IMR-90 (cell line): ENCODE results near the gene RPL35. TPM values are rescaled to one million over a fixed set of nuclear protein-coding genes. Genes with fewer than 3 reads are reported as not detected.

Source experiments
- ATAC-seq: fragments of 200-7000 bp; cut with Tn5 transposase; 2 replicates; pipeline ENCODE4 v1.9.1; 2020; ENCODE audit warnings: low read depth, mild to moderate bottlenecking, moderate library complexity
- BruUV-seq: library from RNA; stranded (reverse); fragments of 400-500 nt; replicated peaks from 2 replicates; lab custom pipeline; 2021; lab: Mats Ljungman, UMichigan
- CTCF ChIA-PET: fragments of 300-600 bp; formaldehyde crosslinking; extraction: SDS; loops from one replicate; lab custom pipeline; 2021; ENCODE audit warnings: antibody characterized with exemption; lab: Yijun Ruan, JAX
- POLR2A ChIA-PET: fragments of 300-600 bp; sonication (Branson Sonifier 250); formaldehyde crosslinking; loops from one replicate; lab custom pipeline; 2022; ENCODE audit warnings: antibody characterized with exemption; ENCODE audit not compliant: unreplicated experiment; lab: Charles Lee
- DNase-seq: peaks from one replicate; pipeline ENCODE4 v3.0.0; 2013
- H2AFZ ChIP-seq: replicated peaks from 2 replicates; pipeline ENCODE3; 2013; ENCODE audit warnings: low read length, mild to moderate bottlenecking; ENCODE audit not compliant: poor library complexity
- H2AK5ac ChIP-seq: 2 replicates; pipeline ENCODE4 v1.6.1; 2013; ENCODE audit warnings: low read depth, low read length, inconsistent platforms
- H2AK9ac ChIP-seq: replicated peaks from 2 replicates; pipeline ENCODE3; 2013; ENCODE audit warnings: mild to moderate bottlenecking, low read depth, low read length, moderate library complexity; ENCODE audit not compliant: poor library complexity
- H2BK120ac ChIP-seq: 2 replicates; pipeline ENCODE4 v1.6.1; 2013; ENCODE audit warnings: low read depth, low read length, inconsistent platforms
- H2BK15ac ChIP-seq: 3 replicates; pipeline ENCODE4 v1.6.1; 2013; ENCODE audit warnings: low read depth, low read length, inconsistent platforms
- H2BK20ac ChIP-seq: 2 replicates; pipeline ENCODE4 v1.6.1; 2013; ENCODE audit warnings: low read depth, mild to moderate bottlenecking, inconsistent platforms, low read length, moderate library complexity
- H2BK5ac ChIP-seq: 2 replicates; pipeline ENCODE4 v1.6.1; 2013; ENCODE audit warnings: mild to moderate bottlenecking, low read depth, low read length, inconsistent platforms; ENCODE audit not compliant: poor library complexity, severe bottlenecking
- H3K14ac ChIP-seq: replicated peaks from 2 replicates; pipeline ENCODE4 v1.6.1; 2013; ENCODE audit warnings: low read depth, low read length, inconsistent platforms
- H3K18ac ChIP-seq: 2 replicates; pipeline ENCODE4 v1.6.1; 2013; ENCODE audit warnings: low read depth, low read length, control low read depth
- H3K23ac ChIP-seq: 2 replicates; pipeline ENCODE4 v1.6.1; 2013; ENCODE audit warnings: low read depth, low read length, inconsistent platforms
- H3K27ac ChIP-seq: 2 replicates; pipeline ENCODE4 v1.5.1; 2013; ENCODE audit warnings: mild to moderate bottlenecking, control low read depth, low read length; ENCODE audit not compliant: insufficient read depth
- H3K27me3 ChIP-seq: 2 replicates; pipeline ENCODE4 v1.6.1; 2013; ENCODE audit warnings: low read length; ENCODE audit not compliant: control insufficient read depth, insufficient read depth
- H3K36me3 ChIP-seq: 2 replicates; pipeline ENCODE4 v1.6.1; 2013; ENCODE audit warnings: low read length, mixed read lengths; ENCODE audit not compliant: control insufficient read depth, insufficient read depth
- H3K4ac ChIP-seq: 2 replicates; pipeline ENCODE4 v1.6.1; 2013; ENCODE audit warnings: low read depth, low read length, inconsistent platforms
- H3K4me1 ChIP-seq: 2 replicates; pipeline ENCODE4 v1.6.1; 2013; ENCODE audit warnings: low read length, mixed read lengths; ENCODE audit not compliant: control insufficient read depth, insufficient read depth
- H3K4me2 ChIP-seq: 2 replicates; pipeline ENCODE4 v1.6.1; 2013; ENCODE audit warnings: low read depth, mild to moderate bottlenecking, control low read depth, low read length, moderate library complexity
- H3K4me3 ChIP-seq: 2 replicates; pipeline ENCODE4 v1.5.1; 2013; ENCODE audit warnings: low read depth, mild to moderate bottlenecking, control low read depth, low read length, moderate library complexity; ENCODE audit not compliant: insufficient read depth
- H3K56ac ChIP-seq: 2 replicates; pipeline ENCODE4 v1.6.1; 2013; ENCODE audit warnings: low read length, inconsistent platforms; ENCODE audit not compliant: insufficient read depth; ENCODE audit errors: extremely low read depth
- H3K79me1 ChIP-seq, 2 experiments: 2 replicates each; pipeline ENCODE4 v1.6.1; 2013; ENCODE audit warnings: low read length in 2 of 2, inconsistent platforms in 1 of 2, low read depth in 1 of 2
- H3K9ac ChIP-seq: 2 replicates; pipeline ENCODE4 v1.6.1; 2013; ENCODE audit warnings: low read depth, low read length, control low read depth
- H3K9me1 ChIP-seq: 2 replicates; pipeline ENCODE4 v1.6.1; 2013; ENCODE audit warnings: low read length, inconsistent platforms; ENCODE audit not compliant: insufficient read depth
- H3K9me3 ChIP-seq: 2 replicates; pipeline ENCODE4 v1.6.1; 2013; ENCODE audit warnings: low read length; ENCODE audit not compliant: control insufficient read depth, insufficient read depth
- H4K20me1 ChIP-seq: 2 replicates; pipeline ENCODE4 v1.6.1; 2013; ENCODE audit warnings: low read length, inconsistent platforms; ENCODE audit not compliant: insufficient read depth
- H4K5ac ChIP-seq: 2 replicates; pipeline ENCODE4 v1.6.1; 2013; ENCODE audit warnings: mild to moderate bottlenecking, low read depth, low read length, control low read depth
- H4K8ac ChIP-seq, 2 experiments: 2 replicates each; pipeline ENCODE4 v1.6.1; 2013; ENCODE audit warnings: low read depth in 2 of 2, low read length in 2 of 2, control low read depth in 1 of 2, inconsistent platforms in 1 of 2
- H4K91ac ChIP-seq: 2 replicates; pipeline ENCODE4 v1.6.1; 2013; ENCODE audit warnings: low read depth, low read length, inconsistent platforms; ENCODE audit not compliant: insufficient read depth
- BHLHE40 ChIP-seq: fragments of 150-350 bp; IDR thresholded peaks from 2 replicates; pipeline ENCODE4 v1.6.1; 2016; ENCODE audit warnings: mild to moderate bottlenecking, low read depth, low read length
- POLR2A ChIP-seq: IDR thresholded peaks from 2 replicates; pipeline ENCODE4 v1.6.1; 2012; ENCODE audit warnings: mild to moderate bottlenecking, low read depth, low read length
- WGBS, 2 experiments: methylation state at CpG; one replicate each; pipeline versions ENCODE4 v1.1.5 to v1.1.7; 2013; ENCODE audit warnings: missing lambda C conversion rate in 2 of 2; ENCODE audit not compliant: insufficient read length in 1 of 2; ENCODE audit errors: extremely low coverage in 2 of 2; 5-methylcytosine and 5-hydroxymethylcytosine counted together
- dilution Hi-C: fragments of 300-500 bp; cut with HindIII; formaldehyde crosslinking; loops from one replicate; pipeline ENCODE4 v1.14.3; 2018; ENCODE audit warnings: low sequenced_read_pairs; ENCODE audit not compliant: unreplicated experiment
- in situ Hi-C: fragments of 300-500 bp; cut with MboI; formaldehyde crosslinking; loops from 3 replicates; pipeline ENCODE4 v1.14.3; 2019; ENCODE audit warnings: low sequenced_read_pairs, inconsistent platforms, mixed read lengths
- intact Hi-C: fragments of 100-400 bp; cut with micrococcal nuclease; formaldehyde crosslinking; loops from 2 replicates; pipeline ENCODE4 v1.10.0; 2022
- polyA plus RNA-seq, 3 experiments: library from polyadenylated mRNA; depleted of rRNA; stranded (reverse); fragments of >200 nt; gene quantifications; 2 replicates each; pipeline ENCODE4 v1.2.3, GENCODE V29; 2012; ENCODE audit warnings: low replicate concordance in 1 of 3
- total RNA-seq: library from RNA; depleted of rRNA; stranded (reverse); fragments of >200 nt; gene quantifications from 2 replicates; pipeline ENCODE4 v1.2.3, GENCODE V29; 2012

The RPL35 gene
- total and polyA plus RNA-seq, 2 of the 4 experiments (the other 2 are of a cell fraction), result 881 to 1,650 TPM

GRCh38 chr9:124863371-124863871 lies 1.7 kb upstream of the RPL35 start (continued):
- no peak for TF ChIP-seq POLR2A

GRCh38 chr9:124860582-124861341 lies 995 bp downstream of the RPL35 start:
- WGBS, 2 experiments, result 0% methylated on average over 3 of the region's 12 CpGs; no CpG with 5 or more reads in 1 of the 2 experiments
- dilution Hi-C loops, result no loop called here

More at GRCh38 chr9:124860582-124861341, 995 bp downstream of the RPL35 start:
- Histone ChIP-seq H3K9ac (peak overlapping the region; percentile 96), H3K79me1 (peaks cover 13 to 41% of the 10 kb centered on the region in 2 experiments), H3K56ac (peak overlapping the region; percentile 42), H3K9me1 (peaks cover 4% of the 10 kb centered on the region; the same call in 1 of the 2 replicates), H3K36me3 (peaks cover 49% of the 10 kb centered on the region), H3K23ac (peak overlapping the region; percentile 91), H4K20me1 (peaks cover 60% of the 10 kb centered on the region), H3K9me3 (no peaks in the 10 kb centered on the region), H3K4me1 (peaks cover 9% of the 10 kb centered on the region), H3K4me2 (peak overlapping the region; percentile 100), H3K27me3 (no peaks in the 10 kb centered on the region), H2AK9ac (peak overlapping the region; percentile 100), H4K8ac (peak overlapping the region; percentile 53 to 88; a peak in 3 of 4 replicates), H3K18ac (no peak overlapping the region), H2AFZ (no peak overlapping the region), H3K4ac (peak overlapping the region; percentile 80), H4K5ac (no peak overlapping the region), H2BK15ac (no peak overlapping the region), H2BK120ac (no peak overlapping the region), H2BK20ac (no peak overlapping the region), H2AK5ac (peak overlapping the region; percentile 95), H2BK5ac (no peak overlapping the region), H3K14ac (peak overlapping the region; percentile 77), H4K91ac (no peak overlapping the region), H3K4me3 (peak overlapping the region; percentile 73), H3K27ac (peak overlapping the region; percentile 72)
- DNase-seq (no peak), ATAC-seq (no peak)
- ChIA-PET CTCF (interaction anchor here (0.9 to 1.3 kb wide), 2 partner anchors 8 to 84 kb away, joined by 3 to 5 read pairs; partner anchors contain the start of gene OLFML2A), POLR2A (no interaction called here)
- no TSS peak for BruUV-seq
- TF ChIP-seq BHLHE40, result no peak
- in situ Hi-C loops, result loop anchor here (10.0 kb wide), 1 partner anchor 284 kb away; the partner anchor contains the start of gene SCAI
- intact Hi-C loops, result no loop called here
